Left hindlimb (tissue), 1 donor: ENCODE data around the gene HPS4.

ENCODE experiments used
- DNase-seq: peaks from one replicate; pipeline ENCODE4 v3.0.0-alpha.2; 2018

The HPS4 gene

GRCh38 chr22:26496456-26496855 is 12.9 kb upstream of the HPS4 start:
- DNase-seq, result no peak

GRCh38 chr22:26494506-26494905 is 10.9 kb upstream of the HPS4 start:
- DNase-seq, result no peak

GRCh38 chr22:26492220-26492619 is 8.6 kb upstream of the HPS4 start:
- DNase-seq, result no peak

- no peak for DNase-seq
These were observed 6.0 kb upstream of the HPS4 start for GRCh38 chr22:26489447-26490036.

GRCh38 chr22:26487996-26488395 is 4.4 kb upstream of the HPS4 start:
- no peak for DNase-seq

GRCh38 chr22:26486394-26486793 is 2.8 kb upstream of the HPS4 start:
- DNase-seq, result no peak

- no peak for DNase-seq
These were observed 2.3 kb upstream of the HPS4 start for GRCh38 chr22:26485806-26486390.

GRCh38 chr22:26485013-26485412 is 1.4 kb upstream of the HPS4 start:
- DNase-seq, result no peak

GRCh38 chr22:26484360-26484706 is 750 bp upstream of the HPS4 start:
- DNase-seq, result no peak

- peak; percentile 43 for DNase-seq
These were observed 542 bp downstream of the HPS4 start for GRCh38 chr22:26483043-26483438.

GRCh38 chr22:26482161-26482560 is 1.4 kb downstream of the HPS4 start:
- no peak for DNase-seq

GRCh38 chr22:26481694-26482093 is 1.9 kb downstream of the HPS4 start:
- no peak for DNase-seq

GRCh38 chr22:26481112-26481693 is 2.4 kb downstream of the HPS4 start:
- DNase-seq, result no peak

GRCh38 chr22:26480611-26480932 is 3.0 kb downstream of the HPS4 start:
- no peak for DNase-seq

GRCh38 chr22:26479792-26480610 is 3.6 kb downstream of the HPS4 start:
- no peak for DNase-seq

GRCh38 chr22:26479043-26479791 is 4.4 kb downstream of the HPS4 start:
- no peak for DNase-seq

- no peak for DNase-seq
These were observed 6.2 kb downstream of the HPS4 start for GRCh38 chr22:26477341-26477731.

GRCh38 chr22:26476705-26477340 is 6.8 kb downstream of the HPS4 start:
- DNase-seq, result no peak

GRCh38 chr22:26474682-26475081 is 8.9 kb downstream of the HPS4 start:
- DNase-seq, result no peak

GRCh38 chr22:26471522-26471921 is 12.1 kb downstream of the HPS4 start:
- no peak for DNase-seq

- no peak for DNase-seq
These were observed 12.8 kb downstream of the HPS4 start for GRCh38 chr22:26470807-26471206.

- DNase-seq, result no peak
These were observed 17.4 kb downstream of the HPS4 start for GRCh38 chr22:26466196-26466595.

- DNase-seq, result no peak
These were observed 19.3 kb downstream of the HPS4 start for GRCh38 chr22:26464312-26464711.
